ENCODE data around the gene RLF. TPM values are rescaled to one million over a fixed set of nuclear protein-coding genes. Genes with fewer than 3 reads are reported as not detected.

Gene RLF
- total RNA-seq, 2 experiments from 2014 or later: 42.7 to 44.8 TPM

GRCh38 chr1:40120128-40120527 is 41.1 kb upstream of the RLF start:
- no peak for ATAC-seq (ENCODE audit: poor library complexity)
- CTCF ChIA-PET: no interaction called here
- TF ChIP-seq CTCF (IDR thresholded peaks at IDR 0.05): no peak
- POLR2A ChIA-PET: no interaction called here
- no peaks in the 10 kb centered on the region for H3K4me1 ChIP-seq (ENCODE audit: insufficient read depth, low read length)
- no peak overlapping the region for H3K27ac Mint-ChIP-seq
- H3K36me3 ChIP-seq (ENCODE audit: insufficient read depth, low read length): no peaks in the 10 kb centered on the region
- intact Hi-C loops (cut with DNase I, micrococcal nuclease): no loop called here
- H3K4me3 Mint-ChIP-seq: no peak overlapping the region
- no peak for DNase-seq
- no peak overlapping the region for H3K4me3 ChIP-seq (ENCODE audit: low read length)
- H3K9me3 ChIP-seq (ENCODE audit: control insufficient read depth in 1 of 2, insufficient read depth in 1 of 2, low read length in 2 of 2): no peaks in the 10 kb centered on the region
- no peaks in the 10 kb centered on the region for H3K9me3 Mint-ChIP-seq
- no peaks in the 10 kb centered on the region for H3K36me3 Mint-ChIP-seq (ENCODE audit: low read depth)
- no peaks in the 10 kb centered on the region for H3K4me1 Mint-ChIP-seq (ENCODE audit: low read depth)
- no peak overlapping the region for H3K27ac ChIP-seq (ENCODE audit: low read depth in 1 of 2, low read length in 2 of 2)
- H3K27me3 Mint-ChIP-seq: peaks cover 8% of the 10 kb centered on the region
- no peaks in the 10 kb centered on the region for H3K27me3 ChIP-seq (ENCODE audit: control insufficient read depth in 1 of 2, insufficient read depth in 2 of 2, low read length in 2 of 2)

GRCh38 chr1:40122855-40123254 is 38.3 kb upstream of the RLF start:
- Histone ChIP-seq H3K9me3 (ENCODE audit: control insufficient read depth in 1 of 2, insufficient read depth in 1 of 2, low read length in 2 of 2) (no peaks in the 10 kb centered on the region), H3K4me3 (ENCODE audit: low read length) (no peak overlapping the region), H3K36me3 (ENCODE audit: insufficient read depth, low read length) (no peaks in the 10 kb centered on the region), H3K27me3 (ENCODE audit: control insufficient read depth in 1 of 2, insufficient read depth in 2 of 2, low read length in 2 of 2) (no peaks in the 10 kb centered on the region), H3K27ac (ENCODE audit: low read depth in 1 of 2, low read length in 2 of 2) (no peak overlapping the region), H3K4me1 (ENCODE audit: insufficient read depth, low read length) (no peaks in the 10 kb centered on the region)
- ChIA-PET POLR2A (no interaction called here), CTCF (no interaction called here)
- Mint-ChIP-seq H3K9me3 (no peaks in the 10 kb centered on the region), H3K36me3 (ENCODE audit: low read depth) (no peaks in the 10 kb centered on the region), H3K27ac (no peak overlapping the region), H3K4me3 (no peak overlapping the region), H3K27me3 (peaks cover 3% of the 10 kb centered on the region), H3K4me1 (ENCODE audit: low read depth) (no peaks in the 10 kb centered on the region)
- TF ChIP-seq CTCF (IDR thresholded peaks at IDR 0.05): no peak
- ATAC-seq (ENCODE audit: poor library complexity): no peak
- DNase-seq: no peak
- intact Hi-C loops (cut with DNase I, micrococcal nuclease): no loop called here

GRCh38 chr1:40130892-40131291 is 30.3 kb upstream of the RLF start:
- ChIA-PET POLR2A (no interaction called here), CTCF (no interaction called here)
- H3K36me3 Mint-ChIP-seq (ENCODE audit: low read depth): no peaks in the 10 kb centered on the region
- H3K4me1 ChIP-seq (ENCODE audit: insufficient read depth, low read length): no peaks in the 10 kb centered on the region
- ATAC-seq (ENCODE audit: poor library complexity) (no peak), DNase-seq (no peak)
- H3K27me3 Mint-ChIP-seq: peaks cover 5% of the 10 kb centered on the region
- no peaks in the 10 kb centered on the region for H3K36me3 ChIP-seq (ENCODE audit: insufficient read depth, low read length)
- H3K27ac ChIP-seq (ENCODE audit: low read depth in 1 of 2, low read length in 2 of 2): no peak overlapping the region
- no peak overlapping the region for H3K4me3 Mint-ChIP-seq
- no peaks in the 10 kb centered on the region for H3K4me1 Mint-ChIP-seq (ENCODE audit: low read depth)
- peaks cover 0 to 8% of the 10 kb centered on the region in 2 experiments for H3K9me3 ChIP-seq (ENCODE audit: control insufficient read depth in 1 of 2, insufficient read depth in 1 of 2, low read length in 2 of 2)
- H3K27me3 ChIP-seq (ENCODE audit: control insufficient read depth in 1 of 2, insufficient read depth in 2 of 2, low read length in 2 of 2): no peaks in the 10 kb centered on the region
- TF ChIP-seq CTCF (IDR thresholded peaks at IDR 0.05): no peak
- intact Hi-C loops (cut with DNase I, micrococcal nuclease): loop anchor here in 1 of 2 experiments (10.0 kb wide), 1 partner anchor 206 kb away; no protein-coding TSS in a partner anchor
- no peak overlapping the region for H3K4me3 ChIP-seq (ENCODE audit: low read length)
- H3K9me3 Mint-ChIP-seq: no peaks in the 10 kb centered on the region
- H3K27ac Mint-ChIP-seq: no peak overlapping the region

All from CD4-positive, alpha-beta T cell (primary cell).